Measurements from ENCODE around the gene NIT1.

GRCh38 chr1:161074676-161075368 lies 43.1 kb upstream of the NIT1 start:
- TF ChIP-seq PTBP1 (IDR thresholded peaks at IDR 0.05; ENCODE audit: low read depth, low read length) = no peak
- no peak for TF ChIP-seq CREB5 (CRISPR knock-in tag; IDR thresholded peaks at IDR 0.05)
- no peak for TF ChIP-seq RAD21 (CRISPR knock-in tag; conservative IDR thresholded peaks at IDR 0.05 in 1 of 2, IDR thresholded peaks at IDR 0.05 in 1 of 2)
- no peak for TF ChIP-seq PTTG1 (tag; IDR thresholded peaks at IDR 0.05; ENCODE audit: low read depth)
- no peak for TF ChIP-seq USF2 (CRISPR knock-in tag; IDR thresholded peaks at IDR 0.05)
- TF ChIP-seq ZSCAN32 (CRISPR knock-in tag; IDR thresholded peaks at IDR 0.05) = no peak
- no peak for TF ChIP-seq ZNF274 (IDR thresholded peaks at IDR 0.05; ENCODE audit: borderline replicate concordance, low read depth, low read length)
- no peak for TF ChIP-seq KHSRP (IDR thresholded peaks at IDR 0.05)
- TF ChIP-seq MEF2A (IDR thresholded peaks at IDR 0.05; ENCODE audit: control insufficient read depth, low read depth, low read length) = no peak
- no peak for TF ChIP-seq CTCF (IDR thresholded peaks at IDR 0.05 in 2 of 3, conservative IDR thresholded peaks at IDR 0.05 in 1 of 3; ENCODE audit: insufficient read depth in 2 of 3, low read depth in 1 of 3, low read length in 3 of 3)
- TF ChIP-seq KLF16 (IDR thresholded peaks at IDR 0.05) = no peak

Measured in K562 (cell line).